ENCODE measurements around the gene ZFP64. TPM values are rescaled to one million over a fixed set of nuclear protein-coding genes. Genes with fewer than 3 reads are reported as not detected.

The ZFP64 gene
- total and polyA plus RNA-seq, 2 of the 4 experiments (the other 2 are of a cell fraction): 14.3 to 17.1 TPM

- no peak overlapping the region for H3K23ac ChIP-seq (ENCODE audit: low read depth, low read length)
- 29% methylated on average over 1 of the region's 3 CpGs; no CpG with 5 or more reads in 1 of the 2 experiments for WGBS, 2 experiments (ENCODE audit: extremely low coverage in 2 of 2, insufficient read length in 1 of 2)
- dilution Hi-C loops (cut with HindIII; ENCODE audit: low sequenced_read_pairs, unreplicated experiment): no loop called here
These were observed 33.3 kb upstream of the ZFP64 start for GRCh38 chr20:52224920-52225319.

More at GRCh38 chr20:52224920-52225319, 33.3 kb upstream of the ZFP64 start:
- no peaks in the 10 kb centered on the region for H3K79me1 ChIP-seq (ENCODE audit: low read depth in 1 of 2, low read length in 2 of 2)
- DNase-seq: no peak
- H3K36me3 ChIP-seq (ENCODE audit: control insufficient read depth, insufficient read depth, low read length): no peaks in the 10 kb centered on the region
- H2BK5ac ChIP-seq (ENCODE audit: low read depth, low read length, poor library complexity, severe bottlenecking): no peak overlapping the region
- no peak overlapping the region for H2BK20ac ChIP-seq (ENCODE audit: low read depth, low read length)
- ATAC-seq (ENCODE audit: low read depth): no peak
- H4K5ac ChIP-seq (ENCODE audit: low read depth, low read length): no peak overlapping the region
- BruUV-seq (replicated peaks): no TSS peak
- no peaks in the 10 kb centered on the region for H3K9me1 ChIP-seq (ENCODE audit: insufficient read depth, low read length)
- no peak overlapping the region for H3K18ac ChIP-seq (ENCODE audit: low read depth, low read length)
- no peak overlapping the region for H2AFZ ChIP-seq (replicated peaks; ENCODE audit: low read length, poor library complexity)
- no peaks in the 10 kb centered on the region for H3K4me1 ChIP-seq (ENCODE audit: control insufficient read depth, insufficient read depth, low read length)
- intact Hi-C loops (cut with micrococcal nuclease): no loop called here
- TF ChIP-seq POLR2A (IDR thresholded peaks at IDR 0.05; ENCODE audit: low read depth, low read length) (no peak), BHLHE40 (IDR thresholded peaks at IDR 0.05; ENCODE audit: low read depth, low read length) (no peak), SMC3 (IDR thresholded peaks at IDR 0.05; ENCODE audit: low read depth, low read length) (no peak), CHD1 (IDR thresholded peaks at IDR 0.05; ENCODE audit: low read depth, low read length) (no peak), RFX5 (IDR thresholded peaks at IDR 0.05; ENCODE audit: low read depth, low read length) (no peak), CTCF (conservative IDR thresholded peaks at IDR 0.05; ENCODE audit: low read depth, low read length) (no peak), ELK1 (IDR thresholded peaks at IDR 0.05; ENCODE audit: borderline replicate concordance, low read depth, low read length) (no peak), FOS (IDR thresholded peaks at IDR 0.05; ENCODE audit: low read depth, low read length) (no peak)
- no peak overlapping the region for H3K4ac ChIP-seq (ENCODE audit: low read depth, low read length)
- H3K56ac ChIP-seq (ENCODE audit: extremely low read depth, insufficient read depth, low read length): no peak overlapping the region
- ChIA-PET CTCF (no interaction called here), POLR2A (ENCODE audit: unreplicated experiment) (no interaction called here)
- in situ Hi-C loops (cut with MboI; ENCODE audit: low sequenced_read_pairs): loop anchor here (25.0 kb wide), 1 partner anchor 1762 kb away; no protein-coding TSS in a partner anchor
- H3K9me3 ChIP-seq (ENCODE audit: control insufficient read depth, insufficient read depth, low read length): no peaks in the 10 kb centered on the region
- no peak overlapping the region for H4K91ac ChIP-seq (ENCODE audit: insufficient read depth, low read depth, low read length)
- no peak overlapping the region for H3K4me3 ChIP-seq (ENCODE audit: insufficient read depth, low read depth, low read length)
- H2BK120ac ChIP-seq (ENCODE audit: low read depth, low read length): no peak overlapping the region
- no peak overlapping the region for H3K9ac ChIP-seq (ENCODE audit: low read depth, low read length)
- H3K27me3 ChIP-seq (ENCODE audit: control insufficient read depth, insufficient read depth, low read length): peaks cover 3% of the 10 kb centered on the region; the same call in 1 of the 2 replicates
- H2AK5ac ChIP-seq (ENCODE audit: low read depth, low read length): no peak overlapping the region
- no peak overlapping the region for H3K27ac ChIP-seq (ENCODE audit: insufficient read depth, low read length)
- no peak overlapping the region for H3K14ac ChIP-seq (replicated peaks; ENCODE audit: low read depth, low read length)
- H2BK15ac ChIP-seq (ENCODE audit: low read depth, low read length): no peak overlapping the region
- H4K8ac ChIP-seq (ENCODE audit: low read depth in 2 of 2, low read length in 2 of 2): no peak overlapping the region
- no peaks in the 10 kb centered on the region for H4K20me1 ChIP-seq (ENCODE audit: insufficient read depth, low read length)
- H3K4me2 ChIP-seq (ENCODE audit: low read depth, low read length): no peak overlapping the region
- no peak overlapping the region for H2AK9ac ChIP-seq (replicated peaks; ENCODE audit: low read depth, low read length, poor library complexity)

Measured in IMR-90 (cell line).